HG03039 (cell line): ENCODE measurements around the gene USP28.
A peak's percentile ranks its signal among the peaks of the same experiment; 100 is the strongest.
"Not testable (repeated sequence)": the region's sequence is repeated elsewhere in the genome, so short reads cannot be mapped to it uniquely, and the experiment has no call there.

Experiments used
- ATAC-seq: cut with Tn5 transposase; IDR thresholded peaks from one replicate; pipeline ENCODE4 v1.9.1; 2021; ENCODE audit warnings: mild to moderate bottlenecking, moderate library complexity; ENCODE audit not compliant: unreplicated experiment

The USP28 gene

GRCh38 chr11:113838005-113838404, 37.4 kb downstream of the USP28 start:
- no peak for ATAC-seq

DNA sequence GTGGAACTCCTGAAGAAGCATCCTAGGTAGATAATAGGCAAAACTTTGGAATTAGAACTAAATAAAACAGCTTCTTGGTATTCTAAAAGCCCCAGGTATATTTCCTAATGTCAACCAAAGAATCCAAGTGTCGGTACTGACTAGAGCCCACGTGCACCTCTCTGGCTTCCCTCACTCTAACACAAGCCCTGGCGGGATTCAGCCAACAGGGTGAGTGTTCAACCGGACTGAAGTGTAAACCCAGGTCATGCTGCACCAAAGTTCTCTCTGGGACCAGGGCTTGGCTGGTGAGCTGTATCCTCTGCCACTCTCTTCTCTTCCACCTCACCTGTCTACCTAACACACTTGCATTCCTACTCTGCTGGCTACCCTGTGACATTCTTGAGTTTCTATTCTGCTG, 40.1 kb downstream of the USP28 start:
- no peak for ATAC-seq

DNA sequence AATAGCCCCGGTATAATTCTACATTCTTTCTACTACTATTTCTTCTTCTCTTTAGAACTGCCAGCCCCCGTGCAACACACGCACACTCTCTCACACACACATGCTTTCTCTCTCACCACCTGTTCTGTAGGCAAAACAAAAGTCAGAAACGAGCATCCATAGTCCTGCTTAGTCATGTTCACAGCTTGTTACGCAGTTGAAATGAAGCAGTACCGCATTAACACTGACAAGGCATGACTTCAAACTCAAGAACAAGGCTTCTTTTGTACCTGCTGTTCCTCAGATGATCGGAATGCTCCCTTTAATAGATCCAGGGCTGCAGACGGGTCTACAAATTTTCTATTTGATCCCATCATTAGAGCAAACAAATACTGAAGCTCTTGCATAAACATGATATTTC, 42.2 kb downstream of the USP28 start:
- no peak for ATAC-seq

DNA sequence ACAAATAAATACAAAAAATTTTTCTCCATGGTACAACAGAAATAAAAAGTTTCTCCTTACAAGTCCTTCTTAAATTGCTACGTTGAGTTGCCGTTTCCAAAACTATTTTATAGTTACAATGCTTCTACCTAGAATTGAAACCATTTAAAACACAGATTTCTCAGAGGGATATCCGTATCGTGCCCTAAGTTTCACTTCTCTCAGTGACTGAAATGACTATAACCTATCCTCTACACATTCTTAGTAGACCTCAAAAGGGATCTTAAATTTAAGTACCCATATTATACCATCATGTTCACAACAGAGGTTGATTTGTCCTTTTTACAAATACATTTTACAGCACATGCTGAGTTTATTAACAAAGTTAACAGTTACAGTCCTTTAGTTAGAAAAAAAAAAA, 44.1 kb downstream of the USP28 start:
- peak; percentile 83 for ATAC-seq

DNA sequence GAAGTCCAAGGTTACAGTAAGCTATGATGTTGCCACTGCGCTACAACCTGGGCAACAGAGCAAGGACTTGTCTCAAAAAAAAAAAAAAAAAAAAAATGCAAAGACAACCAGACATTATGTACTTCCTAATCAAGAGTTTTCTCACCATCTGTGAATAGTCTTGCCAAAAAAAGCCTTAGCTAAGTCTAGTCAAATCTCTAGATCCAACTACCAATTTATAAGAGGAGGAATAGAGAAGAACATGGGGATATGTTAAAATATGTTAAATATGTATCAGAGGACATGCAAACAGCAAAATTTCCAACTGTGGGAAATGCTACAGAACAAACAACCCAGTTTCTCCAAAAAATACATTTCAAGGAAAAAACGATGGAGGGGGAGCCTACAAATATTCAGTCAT, 45.6 kb downstream of the USP28 start:
- ATAC-seq, result no peak

DNA sequence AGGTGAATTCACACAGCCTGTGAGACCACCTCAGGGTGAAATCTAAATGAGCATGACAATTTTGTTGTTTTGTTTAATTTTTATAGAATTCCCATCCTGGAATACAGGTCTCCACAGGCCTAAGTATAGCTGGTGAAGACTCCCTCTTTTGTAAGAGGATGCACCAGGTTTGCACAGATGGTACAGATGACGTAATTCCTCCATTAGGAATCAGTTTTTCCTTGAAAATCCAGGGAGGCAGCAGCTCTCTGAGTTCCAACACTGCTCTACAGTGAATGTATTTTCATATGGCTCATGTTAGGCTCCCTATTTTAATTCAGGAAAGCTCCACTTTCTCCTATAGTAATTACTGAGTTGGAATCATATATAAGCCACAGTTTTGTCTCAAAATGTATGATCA, 47.2 kb downstream of the USP28 start:
- no peak for ATAC-seq

DNA sequence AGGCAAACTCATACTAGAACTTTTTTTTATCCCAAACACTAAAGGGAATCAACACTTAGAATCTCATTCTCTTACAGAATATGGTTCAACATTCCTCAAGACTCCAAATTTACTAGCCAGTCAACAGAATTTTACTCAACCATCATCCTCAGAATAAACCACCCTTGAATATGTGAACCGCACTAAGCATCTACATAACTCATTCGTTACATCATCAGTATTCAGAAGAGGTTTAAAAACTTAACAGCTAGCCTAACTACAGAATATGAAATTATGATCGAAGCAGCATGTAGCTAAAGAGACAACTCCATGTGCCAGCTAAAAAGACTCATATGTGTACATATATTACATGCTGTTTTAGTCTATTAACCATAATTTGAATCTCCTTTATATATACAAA, 47.9 kb downstream of the USP28 start:
- ATAC-seq, result no peak

GRCh38 chr11:113818426-113818825, 56.9 kb downstream of the USP28 start:
- no peak for ATAC-seq

DNA sequence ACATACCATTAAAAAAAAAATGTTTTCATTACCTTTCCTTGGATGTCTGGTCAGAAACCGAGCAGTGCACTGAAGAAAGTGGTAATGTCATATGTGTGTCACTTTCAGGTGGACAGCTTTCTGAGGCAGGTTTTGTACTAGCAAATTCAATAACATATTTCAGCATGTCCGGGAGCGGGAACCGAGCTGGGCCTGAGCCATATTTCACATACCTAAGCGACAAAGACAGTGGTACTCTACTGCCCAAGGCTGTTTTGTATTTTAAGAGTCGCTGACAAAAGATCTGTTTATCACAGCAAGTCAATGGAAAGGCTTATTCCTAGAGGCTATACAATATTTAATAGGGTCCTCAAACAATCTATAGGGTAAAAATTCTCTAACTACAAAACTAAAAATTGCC, 57.7 kb downstream of the USP28 start:
- no peak for ATAC-seq

- ATAC-seq, result no peak
Measured at GRCh38 chr11:113817162-113817561, 58.2 kb downstream of the USP28 start.

DNA sequence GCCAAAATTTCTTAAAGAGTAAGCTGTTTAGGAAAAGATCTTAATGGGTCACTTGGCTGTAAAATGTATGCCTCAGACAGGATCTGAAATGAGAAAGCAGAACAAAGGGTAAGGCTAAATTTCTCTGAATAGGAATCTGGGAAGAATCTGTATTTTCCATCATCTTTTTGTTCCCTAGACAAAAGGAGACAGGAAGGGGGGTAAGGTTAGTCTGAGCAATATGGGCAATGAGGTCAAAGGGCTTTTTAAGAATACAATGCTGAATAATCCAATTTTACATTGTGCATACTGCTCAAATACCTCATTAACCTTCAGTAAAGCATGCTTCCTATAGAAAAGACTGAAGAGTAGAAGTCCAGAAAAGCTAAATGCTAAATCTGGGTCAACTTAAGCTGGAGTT, 61.2 kb downstream of the USP28 start:
- ATAC-seq, result no peak

DNA sequence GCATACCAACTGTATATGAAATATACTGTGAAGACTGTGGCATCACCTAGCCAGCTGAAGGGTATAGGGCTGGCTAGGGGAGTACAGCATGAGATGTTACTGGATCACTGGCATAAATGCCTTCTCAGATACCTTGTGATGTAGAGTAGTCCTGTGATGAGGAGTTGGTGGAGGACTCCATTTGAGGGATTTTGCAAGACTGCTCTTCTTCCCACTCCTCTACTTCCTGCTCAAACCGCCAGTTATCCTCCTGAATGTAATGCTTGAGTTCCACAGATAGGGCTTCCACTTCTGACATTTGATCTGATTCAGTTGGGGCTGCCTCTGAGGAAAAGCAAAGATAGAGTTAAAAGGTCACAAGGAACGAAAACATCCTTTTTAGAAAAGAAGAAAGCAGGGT, 66.4 kb downstream of the USP28 start:
- no peak for ATAC-seq

- ATAC-seq, result no peak
Measured at GRCh38 chr11:113806406-113806805, 69.0 kb downstream of the USP28 start.

GRCh38 chr11:113805640-113806039, 69.7 kb downstream of the USP28 start:
- no peak for ATAC-seq

GRCh38 chr11:113802621-113803020, 72.8 kb downstream of the USP28 start:
- no peak for ATAC-seq

DNA sequence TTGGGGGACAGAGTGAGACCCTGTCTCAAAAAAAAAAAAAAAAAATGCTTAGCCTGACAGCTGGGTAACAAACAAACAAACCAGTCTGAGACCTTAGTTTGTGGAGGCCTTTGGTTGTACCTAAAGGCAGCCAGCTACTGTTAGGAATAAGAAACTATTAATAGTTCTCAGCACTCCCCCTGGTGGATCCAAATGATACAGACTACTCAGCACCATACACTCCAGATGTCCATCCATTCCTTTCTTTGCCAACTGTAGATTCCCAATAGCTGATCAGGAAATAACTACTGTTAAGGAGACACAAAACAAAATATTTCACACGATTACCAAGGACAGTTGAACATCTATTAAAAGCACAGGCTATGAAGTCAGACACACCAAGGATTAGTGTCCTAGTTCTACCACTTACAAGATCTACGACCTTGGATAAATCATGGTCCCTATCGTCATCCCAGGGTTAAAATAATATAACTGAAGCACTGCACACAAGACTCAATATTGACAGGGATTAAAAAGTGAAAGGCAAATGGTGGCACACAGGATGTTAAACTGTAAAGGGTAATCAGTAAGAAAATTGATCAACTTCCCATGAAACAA, 78.6 kb downstream of the USP28 start:
- ATAC-seq, result no peak

- ATAC-seq, result no peak
Measured at GRCh38 chr11:113789675-113790320, 85.6 kb downstream of the USP28 start.

DNA sequence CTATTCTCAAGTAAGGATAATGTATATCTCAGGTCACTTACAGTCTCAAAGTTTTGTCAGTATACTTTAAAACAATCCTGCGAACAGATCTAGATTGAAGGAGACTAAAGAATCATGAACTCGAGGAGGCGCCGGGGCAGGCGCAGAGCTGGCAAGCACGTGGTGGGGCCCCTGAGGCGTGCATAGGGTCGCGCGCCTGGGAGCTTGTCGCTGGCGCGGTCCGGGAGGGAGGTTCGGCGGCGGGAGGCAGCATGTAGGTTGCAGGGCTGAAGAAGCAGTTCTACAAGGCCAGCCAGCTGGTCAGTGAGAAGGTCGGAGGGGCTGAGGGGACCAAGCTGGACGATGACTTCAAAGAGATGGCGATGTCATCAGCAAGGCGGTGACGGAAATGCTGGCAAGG, 86.4 kb downstream of the USP28 start:
- ATAC-seq, result not testable (repeated sequence)

DNA sequence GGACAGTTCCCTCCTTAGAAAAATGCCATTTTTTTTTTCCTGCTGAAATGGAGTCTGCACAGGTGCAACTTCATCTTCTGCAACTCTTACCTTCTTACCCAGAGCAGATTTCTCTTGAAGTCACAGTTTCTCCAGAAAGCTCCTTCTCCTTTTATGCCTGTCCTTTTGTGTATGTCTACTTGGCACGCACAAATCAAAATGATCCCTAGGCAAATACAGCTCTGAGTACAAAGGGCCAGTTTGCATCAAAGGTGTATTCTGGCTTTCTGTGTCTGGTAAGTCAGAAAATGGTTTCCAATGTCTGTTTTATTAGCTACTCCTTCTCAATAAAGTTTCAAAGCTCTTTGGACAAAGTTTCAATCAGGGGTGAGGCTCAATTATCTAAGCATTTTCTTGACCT, 93.2 kb downstream of the USP28 start:
- no peak for ATAC-seq

DNA sequence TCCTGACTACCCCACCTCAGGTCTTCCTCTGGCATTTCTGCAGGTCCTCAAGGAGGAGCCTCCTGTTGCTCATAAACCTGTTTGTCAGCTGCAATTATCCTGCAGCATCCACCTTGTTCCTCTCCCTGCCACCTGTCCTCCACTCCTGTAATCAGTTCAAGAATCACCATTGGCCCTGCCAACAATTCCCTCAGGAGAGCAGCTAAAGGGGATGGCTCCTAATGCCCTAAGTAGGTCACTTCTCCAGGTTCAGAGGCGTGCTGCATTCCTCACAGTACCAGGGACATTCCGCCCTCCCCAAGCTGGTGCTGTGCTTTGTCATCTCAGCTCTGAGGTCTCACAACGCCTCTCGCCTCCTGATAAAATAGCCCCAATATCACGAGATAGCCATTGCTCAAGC, 93.7 kb downstream of the USP28 start:
- no peak for ATAC-seq

GRCh38 chr11:113779496-113779895, 95.9 kb downstream of the USP28 start, which contains the start of gene CLDN25:
CLDN25 (plus strand) TSS chr11:113779796; CDS start chr11:113779796, 0 bp downstream.
- no peak for ATAC-seq

DNA sequence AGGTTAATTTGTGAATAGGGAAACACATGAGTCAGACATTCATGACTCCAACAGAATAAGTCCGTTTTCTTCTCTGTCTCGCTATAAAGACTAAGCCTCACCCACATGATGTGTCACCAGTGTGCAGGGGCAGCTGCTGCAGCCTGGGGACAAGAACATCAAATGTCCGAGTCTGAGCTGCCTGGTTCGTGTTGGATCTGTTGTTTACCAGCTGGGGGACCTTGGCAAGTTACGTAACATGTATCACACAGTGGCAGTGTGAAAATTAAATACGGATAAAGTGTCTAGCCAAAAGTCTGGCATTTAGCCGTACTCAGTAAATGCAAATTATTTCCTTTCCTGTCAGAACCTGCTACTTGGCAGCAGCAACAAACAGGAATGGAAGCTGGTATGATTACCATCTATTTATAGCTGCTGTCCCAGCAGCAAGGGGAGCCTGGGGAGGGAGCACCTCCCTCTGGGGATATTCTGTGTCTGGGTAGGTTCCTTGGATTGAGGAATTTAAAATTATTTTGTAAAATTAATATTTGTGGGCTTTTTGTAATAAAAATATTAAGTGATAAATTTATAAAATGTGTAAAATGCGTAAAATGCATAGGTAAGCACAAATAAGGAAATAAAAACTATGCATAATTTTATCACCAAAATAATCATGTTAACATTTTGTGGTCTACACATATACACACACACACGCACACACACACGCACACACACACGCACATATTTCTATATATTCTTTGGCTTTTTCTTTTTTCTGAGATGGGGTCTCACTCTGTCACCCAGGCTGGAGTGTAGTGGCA, 97.1 kb downstream of the USP28 start:
- no peak for ATAC-seq
